GF-D8 (cell line): ENCODE data around the gene SEC24A.
"Not testable (repeated sequence)": the region's sequence is repeated elsewhere in the genome, so short reads cannot be mapped to it uniquely, and the experiment has no call there.

ENCODE experiments used
- DNase-seq: peaks from one replicate; lab custom pipeline; 2025; lab: John Stamatoyannopoulos, UW

Gene SEC24A

GRCh38 chr5:134649163-134649835 is 714 bp downstream of the SEC24A start:
- no peak for DNase-seq

DNA sequence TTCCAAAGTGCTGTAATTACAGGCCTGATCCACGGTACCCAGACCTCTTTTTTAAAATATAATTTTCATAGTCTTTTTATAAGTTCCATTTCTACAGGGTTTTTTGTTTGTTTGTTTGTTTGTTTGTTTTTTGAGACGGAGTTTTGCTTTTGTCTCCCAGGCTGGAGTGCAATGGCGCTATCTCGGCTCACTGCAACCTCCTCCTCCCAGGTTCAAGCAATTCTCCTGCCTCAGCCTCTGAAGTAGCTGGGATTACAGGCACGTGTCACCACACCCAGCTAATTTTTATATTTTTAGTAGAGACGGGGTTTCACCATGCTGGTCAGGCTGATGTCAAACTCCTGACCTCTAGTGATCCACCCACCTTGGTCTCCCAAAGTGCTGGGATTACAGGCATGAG is 2.1 kb downstream of the SEC24A start:
- DNase-seq: not testable (repeated sequence)

DNA sequence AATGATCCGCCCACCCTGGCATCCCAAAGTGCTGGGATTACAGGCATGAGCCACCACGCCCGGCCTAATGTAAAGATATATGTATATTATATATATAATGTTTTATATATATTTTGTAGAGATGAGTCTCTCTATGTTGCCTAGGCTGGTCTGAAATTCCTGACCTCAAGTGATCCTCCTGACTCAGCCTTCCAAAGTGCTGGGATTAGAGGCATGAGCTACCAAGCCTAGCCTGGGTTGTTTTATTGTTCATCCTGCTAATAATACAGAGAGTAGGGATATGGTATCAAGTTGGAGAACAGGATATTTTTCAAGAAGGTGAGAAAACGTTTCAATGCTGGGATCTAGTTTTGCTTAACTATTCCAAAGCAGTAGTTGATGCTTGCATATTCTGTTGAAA is 2.9 kb downstream of the SEC24A start:
- no peak for DNase-seq

GRCh38 chr5:134656690-134657089 is 8.1 kb downstream of the SEC24A start:
- no peak for DNase-seq

DNA sequence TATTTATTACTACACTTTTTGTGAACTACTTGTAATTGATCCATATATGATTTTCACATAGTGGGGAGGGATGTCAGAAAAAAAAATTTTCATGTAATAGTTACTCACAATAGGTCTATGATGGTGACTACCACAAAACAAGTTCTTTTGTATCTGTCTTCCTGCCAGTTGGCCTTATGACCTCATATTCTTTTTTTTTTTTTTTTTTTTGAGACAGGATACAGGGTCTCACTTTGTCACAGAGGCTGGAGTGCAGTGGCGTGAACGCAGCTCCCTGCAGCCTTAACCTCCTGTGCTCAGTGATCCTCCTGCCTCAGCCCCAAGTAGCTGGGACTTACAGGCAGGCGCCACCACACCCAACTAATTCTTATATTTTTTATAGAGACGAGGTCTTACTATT is 10.9 kb downstream of the SEC24A start:
- no peak for DNase-seq

GRCh38 chr5:134659922-134660321 is 11.3 kb downstream of the SEC24A start:
- no peak for DNase-seq

- DNase-seq: no peak
These were observed 14.4 kb downstream of the SEC24A start for GRCh38 chr5:134662971-134663370.

- DNase-seq: no peak
These were observed 15.9 kb downstream of the SEC24A start for GRCh38 chr5:134664448-134664847.

- not testable (repeated sequence) for DNase-seq
These were observed 25.0 kb downstream of the SEC24A start for GRCh38 chr5:134673546-134673945.

DNA sequence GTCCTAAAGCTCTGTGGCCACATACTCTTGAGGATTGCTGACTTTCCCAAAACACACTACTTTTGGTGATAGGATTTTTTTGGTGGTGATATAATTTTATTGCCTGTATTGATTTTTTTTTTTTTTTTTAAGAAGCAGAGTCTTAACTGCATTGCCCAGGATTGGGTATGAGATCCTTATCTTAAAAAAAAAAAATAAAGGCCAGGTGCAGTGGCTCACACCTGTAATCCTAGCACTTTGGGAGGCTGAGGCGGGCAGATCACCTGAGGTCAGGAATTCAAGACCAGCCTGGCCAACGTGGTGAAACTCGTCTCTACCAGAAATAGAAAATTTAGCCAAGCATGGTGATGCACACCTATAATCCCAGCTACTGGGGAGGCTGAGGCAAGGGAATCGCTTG is 28.8 kb downstream of the SEC24A start:
- not testable (repeated sequence) for DNase-seq

DNA sequence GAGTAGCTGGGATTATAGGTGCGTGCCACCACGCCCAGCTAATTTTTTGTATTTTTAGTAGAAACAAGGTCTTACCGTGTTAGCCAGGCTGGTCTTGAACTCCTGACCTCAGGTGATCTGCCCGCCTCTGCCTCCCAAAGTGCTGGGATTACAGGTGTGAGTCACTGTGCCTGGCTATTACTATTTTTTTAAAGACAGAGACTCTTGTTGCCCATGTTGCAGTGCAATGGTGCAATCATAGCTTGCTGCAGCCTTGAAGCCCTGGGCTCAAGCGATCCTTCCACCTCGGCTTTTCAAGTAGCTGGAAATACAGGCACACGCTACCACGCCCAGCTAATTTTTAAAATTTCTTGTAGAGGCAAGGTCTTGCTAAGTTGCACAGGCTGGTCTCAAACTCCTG is 41.6 kb downstream of the SEC24A start:
- not testable (repeated sequence) for DNase-seq

- no peak for DNase-seq
These were observed 44.1 kb downstream of the SEC24A start for GRCh38 chr5:134692722-134693121.

DNA sequence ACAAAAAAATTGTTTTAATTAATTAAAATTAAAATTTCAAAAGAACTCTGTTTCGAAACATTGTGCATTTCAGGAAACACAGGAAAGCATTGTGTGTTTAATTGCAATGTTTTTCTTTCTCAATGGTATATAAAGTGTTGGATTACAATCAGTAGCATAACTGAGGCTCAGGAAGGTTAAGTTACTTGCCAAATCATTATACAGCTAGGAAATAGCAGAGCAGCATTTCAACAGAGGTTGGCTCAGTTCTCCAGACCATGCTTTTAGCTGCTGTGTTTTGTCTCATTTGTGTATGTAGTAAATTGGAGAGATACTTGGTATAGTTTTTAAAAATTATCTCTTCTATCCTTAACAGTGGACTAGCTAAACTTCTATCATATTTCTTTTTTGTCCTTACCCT is 59.7 kb downstream of the SEC24A start:
- DNase-seq: no peak

DNA sequence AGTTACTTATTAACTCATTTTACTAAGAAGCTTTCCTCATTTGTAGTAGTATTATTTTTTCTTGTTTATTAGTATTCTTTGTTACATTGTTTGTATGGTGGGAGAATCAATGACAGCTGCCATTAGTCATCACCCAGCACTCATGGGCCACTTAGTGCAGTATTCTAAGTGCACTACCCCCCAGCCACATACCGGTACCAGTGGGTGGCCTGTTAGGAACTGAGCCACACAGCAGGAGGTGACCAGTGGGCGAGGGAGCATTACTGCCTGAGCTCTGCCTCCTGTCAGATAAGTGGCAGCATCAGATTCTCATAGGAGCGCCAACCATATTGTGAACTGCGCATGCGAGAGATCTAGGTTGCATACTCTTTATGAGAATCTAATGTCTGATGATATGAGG is 65.5 kb downstream of the SEC24A start:
- no peak for DNase-seq

DNA sequence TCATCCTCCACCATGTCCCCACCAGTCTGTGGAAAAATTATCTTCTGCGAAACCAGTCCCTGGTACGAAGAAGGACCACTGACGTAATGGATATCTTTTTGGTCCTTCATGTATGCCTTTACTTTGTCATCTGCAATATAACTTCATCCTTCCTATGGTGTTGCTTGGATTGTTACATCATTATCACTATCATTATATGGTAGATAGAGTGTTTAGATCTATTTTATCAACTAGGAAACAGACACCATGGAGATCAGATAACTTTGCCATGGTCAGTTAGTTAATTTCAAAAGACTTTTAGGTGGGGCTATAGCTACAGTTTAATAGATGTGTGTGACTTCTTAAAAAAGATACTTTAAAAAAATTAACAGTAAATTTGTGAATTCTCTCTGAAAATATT is 66.0 kb downstream of the SEC24A start:
- no peak for DNase-seq

DNA sequence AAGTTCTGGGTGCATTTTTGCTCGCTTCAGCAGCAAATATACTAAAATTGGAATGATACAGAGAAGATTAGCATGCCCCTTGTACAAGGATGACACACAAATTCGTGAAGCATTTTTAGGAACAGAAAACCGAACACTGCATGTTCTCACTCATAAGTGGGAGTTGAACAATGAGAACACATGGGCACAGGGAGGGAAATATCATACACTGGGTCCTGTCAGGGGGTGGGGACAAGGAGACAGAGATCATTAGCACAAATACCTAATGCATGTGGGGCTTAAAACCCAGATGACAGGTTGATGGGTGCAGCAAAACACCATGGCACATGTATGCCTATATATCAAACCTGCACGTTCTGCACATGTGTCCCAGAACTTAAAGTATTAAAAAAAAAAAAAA is 66.9 kb downstream of the SEC24A start:
- not testable (repeated sequence) for DNase-seq

GRCh38 chr5:134724872-134725271 is 76.3 kb downstream of the SEC24A start:
- no peak for DNase-seq

DNA sequence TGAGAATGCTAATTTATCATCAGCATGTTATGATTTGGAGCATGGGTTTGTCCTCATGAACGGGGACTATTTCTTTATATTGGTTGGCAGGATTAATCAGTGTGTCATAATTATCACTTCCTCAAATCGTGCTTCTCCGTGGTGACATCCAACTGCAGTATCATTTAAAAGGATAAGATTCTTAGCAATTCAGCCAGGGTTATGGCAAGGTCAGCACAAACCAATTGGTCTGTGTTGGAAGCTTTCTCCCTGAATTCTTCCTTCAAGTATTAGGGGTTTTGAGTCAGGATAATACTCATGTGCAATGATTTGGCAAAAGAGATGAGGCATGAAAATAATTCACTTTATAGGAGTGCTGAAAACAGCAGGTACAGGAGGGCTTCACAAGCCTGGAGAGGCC is 84.2 kb downstream of the SEC24A start:
- no peak for DNase-seq

GRCh38 chr5:134735243-134735642 is 86.7 kb downstream of the SEC24A start:
- no peak for DNase-seq

DNA sequence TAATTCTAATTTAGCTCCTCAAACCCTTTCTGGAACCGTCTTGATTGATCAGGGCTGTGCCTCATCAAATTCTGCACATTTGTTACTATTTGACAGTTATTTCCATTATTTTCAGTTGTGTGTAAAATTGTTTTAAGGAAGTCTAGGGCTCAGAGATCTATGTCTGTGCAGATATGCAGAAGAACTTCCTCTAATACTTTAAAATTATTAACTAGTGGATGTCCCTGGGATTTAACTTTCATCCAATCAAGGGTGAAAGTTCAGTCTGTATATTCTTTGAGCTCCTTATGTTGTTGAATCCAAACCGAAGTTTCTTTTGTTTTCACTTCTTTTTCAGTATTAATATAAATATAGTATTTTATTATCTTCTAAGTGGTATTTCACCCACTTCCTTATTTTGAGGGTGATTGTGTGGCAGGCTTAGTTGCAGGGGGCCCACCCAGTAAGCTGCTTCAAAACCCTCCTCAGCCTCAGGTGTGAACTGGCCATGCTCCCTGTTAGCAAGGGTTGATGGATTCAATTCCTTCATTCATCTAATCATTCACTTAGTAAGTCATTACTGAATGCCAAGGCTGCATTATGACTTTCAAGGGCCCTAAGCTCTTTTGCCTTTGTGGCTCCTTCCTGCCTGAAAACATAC is 87.7 kb downstream of the SEC24A start:
- DNase-seq: no peak

DNA sequence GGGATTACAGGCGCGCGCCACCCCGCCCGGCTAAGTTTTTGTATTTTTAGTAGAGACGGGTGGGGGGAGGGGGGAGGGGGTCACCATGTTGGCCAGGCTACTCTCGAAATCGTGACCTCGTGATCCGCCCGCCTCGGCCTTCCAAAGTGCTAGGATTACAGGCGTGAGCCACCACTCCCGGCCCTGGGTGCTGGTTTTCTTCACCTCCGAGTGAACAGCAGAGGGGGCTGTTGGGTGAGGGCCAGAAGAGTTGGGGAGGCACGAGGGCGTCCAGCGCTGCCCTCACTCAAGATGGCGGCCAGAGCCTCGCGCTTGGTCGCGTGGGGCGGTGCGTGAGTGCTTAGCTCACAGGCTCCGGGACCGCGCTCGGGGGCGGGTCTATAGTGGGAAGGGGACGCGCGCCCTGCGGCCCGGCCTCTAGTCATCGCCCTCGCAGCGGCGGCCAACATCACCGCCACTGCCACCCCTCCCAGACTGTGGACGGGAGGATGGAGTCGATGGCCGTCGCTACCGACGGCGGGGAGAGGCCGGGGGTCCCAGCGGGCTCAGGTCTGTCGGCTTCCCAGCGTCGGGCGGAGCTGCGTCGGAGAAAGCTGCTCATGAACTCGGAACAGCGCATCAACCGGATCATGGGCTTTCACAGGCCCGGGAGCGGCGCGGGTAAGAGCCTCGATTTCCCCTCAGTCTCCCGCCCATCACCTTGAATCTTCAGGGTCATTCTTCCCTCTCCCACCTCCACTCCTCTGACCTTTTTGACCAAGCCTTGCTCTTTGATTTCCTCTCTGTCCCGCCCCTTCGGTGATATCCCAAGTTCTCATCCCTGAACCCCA is 89.8 kb downstream of the SEC24A start, which contains the start of gene CAMLG:
CAMLG (plus strand) TSS at position 416 of the 830 bp plus-strand sequence; CDS start at position 489, 73 bp downstream.
- DNase-seq: peak; percentile 73

DNA sequence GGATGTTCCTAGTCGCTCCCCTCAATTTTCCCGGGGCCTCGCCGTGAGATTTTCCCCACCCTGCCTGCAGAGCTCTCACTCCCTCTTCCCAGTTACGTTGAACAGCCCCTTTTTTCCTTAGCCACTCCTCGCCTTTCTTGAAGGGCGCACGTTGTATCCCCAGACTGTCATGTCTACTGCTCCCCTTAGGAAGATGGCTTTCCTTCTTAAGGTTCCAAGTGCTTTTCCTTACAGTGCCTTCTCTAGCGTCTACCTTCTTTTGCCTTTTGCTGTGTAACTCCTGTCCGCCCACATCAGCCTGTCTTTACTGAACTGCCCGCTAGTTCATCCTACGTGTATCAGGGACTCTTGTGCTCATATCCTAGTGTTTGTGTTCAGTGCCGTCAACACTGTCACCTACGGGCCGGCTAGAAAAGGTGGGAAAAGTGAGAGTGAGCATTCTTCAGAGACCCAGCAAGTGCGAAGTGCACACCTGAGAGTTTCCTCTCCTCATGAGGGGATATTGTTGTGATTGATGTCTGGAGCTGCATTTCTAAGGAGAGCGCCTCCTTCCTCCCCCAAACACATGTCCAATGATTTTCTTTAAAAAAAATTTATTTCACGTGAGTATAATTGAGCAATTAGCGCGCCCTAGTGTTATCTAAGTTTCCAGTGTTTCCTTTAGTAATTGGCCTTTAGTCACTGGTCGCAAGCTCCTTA is 90.5 kb downstream of the SEC24A start:
- peak; percentile 18 for DNase-seq
